Keratinocyte (primary cell): ENCODE results near the gene ELF1. TPM values are rescaled to one million over a fixed set of nuclear protein-coding genes. Genes with fewer than 3 reads are reported as not detected.
"Not testable (repeated sequence)": the region's sequence is repeated elsewhere in the genome, so short reads cannot be mapped to it uniquely, and the experiment has no call there.

ENCODE experiments used
- DNase-seq: peaks from one replicate; pipeline ENCODE4 v3.0.0-alpha.2; 2011; ENCODE audit warnings: low read depth, missing footprints, low spot score
- FAIRE-seq: peaks from 2 replicates; lab custom pipeline; 2011; peaks lifted over from hg19 to GRCh38; lab: Jason Lieb, UNC
- H2AFZ ChIP-seq: 2 replicates; pipeline ENCODE4 v1.6.0; 2012; ENCODE audit warnings: low read length, control low read depth, inconsistent platforms; ENCODE audit not compliant: control insufficient read depth
- H3K27ac ChIP-seq: 2 replicates; pipeline ENCODE4 v1.5.1; 2011; ENCODE audit warnings: low read length; ENCODE audit not compliant: control insufficient read depth, insufficient read depth
- H3K27me3 ChIP-seq: 3 replicates; pipeline ENCODE4 v1.6.0; 2011; ENCODE audit warnings: low read length; ENCODE audit not compliant: control insufficient read depth, insufficient read depth; ENCODE audit errors: extremely low read depth
- H3K36me3 ChIP-seq, 2 experiments: 2 replicates in 1 of 2; 3 replicates in 1 of 2; pipeline ENCODE4 v1.5.1; 2011; ENCODE audit warnings: low read length in 2 of 2, mild to moderate bottlenecking in 1 of 2; ENCODE audit not compliant: control insufficient read depth in 2 of 2, insufficient read depth in 2 of 2; ENCODE audit errors: extremely low read depth in 1 of 2
- H3K4me1 ChIP-seq: 3 replicates; pipeline ENCODE4 v1.5.1; 2011; ENCODE audit warnings: low read length; ENCODE audit not compliant: control insufficient read depth, insufficient read depth; ENCODE audit errors: extremely low read depth
- H3K4me2 ChIP-seq: 3 replicates; pipeline ENCODE4 v1.6.0; 2011; ENCODE audit warnings: low read depth, low read length; ENCODE audit not compliant: control insufficient read depth, insufficient read depth; ENCODE audit errors: extremely low read depth
- H3K4me3 ChIP-seq, 3 experiments: fragments of 200-600 bp in 1 of 3; sonication (generic) in 1 of 3; 2 replicates in 2 of 3; 3 replicates in 1 of 3; pipeline ENCODE4 v1.5.1; 2011 to 2016; ENCODE audit warnings: low read length in 3 of 3, mild to moderate bottlenecking in 3 of 3, control low read depth in 2 of 3, inconsistent platforms in 1 of 3, low read depth in 1 of 3, mixed read lengths in 1 of 3, mixed run types in 1 of 3, moderate library complexity in 1 of 3; ENCODE audit not compliant: control insufficient read depth in 2 of 3, insufficient read depth in 2 of 3; ENCODE audit errors: extremely low read depth in 1 of 3
- H3K79me2 ChIP-seq: 2 replicates; pipeline ENCODE4 v1.6.0; 2012; ENCODE audit warnings: low read length; ENCODE audit not compliant: control insufficient read depth, insufficient read depth
- H3K9ac ChIP-seq: 3 replicates; pipeline ENCODE4 v1.6.0; 2011; ENCODE audit warnings: low read length; ENCODE audit not compliant: control insufficient read depth, insufficient read depth; ENCODE audit errors: extremely low read depth
- H3K9me1 ChIP-seq: 3 replicates; pipeline ENCODE4 v1.6.0; 2011; ENCODE audit warnings: low read length; ENCODE audit not compliant: control insufficient read depth, insufficient read depth; ENCODE audit errors: extremely low read depth
- H3K9me3 ChIP-seq: 2 replicates; pipeline ENCODE4 v1.5.1; 2012; ENCODE audit warnings: low read depth, low read length; ENCODE audit not compliant: control insufficient read depth
- H4K20me1 ChIP-seq: 3 replicates; pipeline ENCODE4 v1.6.0; 2011; ENCODE audit warnings: low read length; ENCODE audit not compliant: control insufficient read depth, insufficient read depth; ENCODE audit errors: extremely low read depth
- CTCF ChIP-seq, 3 experiments: IDR thresholded peaks in 1 of 3; conservative IDR thresholded peaks in 1 of 3; optimal IDR thresholded peaks in 1 of 3; 2 replicates in 2 of 3; 3 replicates in 1 of 3; pipeline versions ENCODE3 to v1.5.1; 2011; ENCODE audit warnings: low read length in 3 of 3, mild to moderate bottlenecking in 3 of 3, moderate library complexity in 2 of 3, control low read depth in 1 of 3, inconsistent platforms in 1 of 3; ENCODE audit not compliant: insufficient read depth in 2 of 3; ENCODE audit errors: extremely low read depth in 1 of 3
- EZH2 ChIP-seq: IDR thresholded peaks from one replicate; pipeline ENCODE4 v1.6.1; 2012; ENCODE audit warnings: inconsistent platforms, mild to moderate bottlenecking, low read length, moderate library complexity
- dilution Hi-C: fragments of 300-500 bp; cut with MboI; formaldehyde crosslinking; loops from one replicate; pipeline ENCODE4 v1.7.0; 2020; ENCODE audit warnings: low sequenced_read_pairs; ENCODE audit not compliant: extremely low pct_ligation_motif_present
- polyA plus RNA-seq, 5 experiments: library from polyadenylated mRNA; depleted of rRNA in 3 of 5; stranded (reverse) in 3 of 5; stranded (forward) in 1 of 5; unstranded in 1 of 5; fragments of >200 nt; gene quantifications; 1 replicate in 1 of 5; 2 replicates in 3 of 5; 3 replicates in 1 of 5; pipeline versions ENCODE4 v1.2.1 to v1.2.3, GENCODE V29; 2011 to 2012; ENCODE audit warnings: missing spikeins in 2 of 5, low read depth in 1 of 5, low replicate concordance in 1 of 5

Gene ELF1
- polyA plus RNA-seq, 1 donor (not counting 4 experiments of a cell fraction or from before 2014, with no cell fraction given), result 57.6 TPM

DNA sequence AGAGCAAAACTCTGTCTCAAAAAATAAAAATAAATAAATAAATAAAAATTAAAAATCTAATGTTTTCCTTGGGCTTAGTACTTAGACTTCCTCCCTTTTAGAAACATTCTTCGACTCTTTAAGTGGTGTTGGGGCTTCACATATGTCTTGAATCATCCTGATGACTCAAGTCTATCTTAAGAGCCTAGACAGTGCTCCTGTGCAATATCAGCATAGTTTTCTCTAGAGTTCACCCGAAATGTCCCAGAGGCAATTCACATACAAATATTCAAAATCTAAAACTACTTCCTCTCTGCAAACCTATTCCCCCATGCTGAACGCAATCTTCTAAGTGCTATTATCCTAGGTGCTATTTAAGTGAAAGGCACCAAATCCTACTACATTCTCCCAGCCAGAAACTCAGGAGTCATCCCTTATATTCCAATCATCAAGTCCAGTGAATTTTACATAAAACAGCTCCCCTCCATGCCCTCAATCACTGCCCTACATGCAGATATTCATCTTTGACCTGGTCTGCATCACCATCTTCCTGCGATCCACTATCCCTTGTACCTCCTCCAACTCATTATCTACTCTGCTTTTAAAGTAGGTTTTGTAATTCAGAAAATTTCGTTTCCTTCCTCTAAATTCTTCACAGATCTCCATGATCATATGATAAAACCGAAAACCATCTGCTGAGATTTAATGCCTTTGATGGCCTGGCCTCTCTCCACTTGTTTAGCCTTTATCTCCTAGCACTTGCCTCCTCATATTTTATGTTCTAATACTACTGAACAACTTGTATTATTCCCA lies 102.7 kb downstream of the ELF1 start:
- Histone ChIP-seq H3K79me2 (peaks cover 2% of the 10 kb centered on the region), H3K9ac (no peak overlapping the region), H4K20me1 (no peaks in the 10 kb centered on the region), H3K9me1 (no peaks in the 10 kb centered on the region), H3K36me3 (no peaks in the 10 kb centered on the region), H3K4me1 (peaks cover 23% of the 10 kb centered on the region), H3K4me2 (peak overlapping the region; percentile 8), H3K27ac (no peak overlapping the region), H2AFZ (no peak overlapping the region), H3K9me3 (no peaks in the 10 kb centered on the region), H3K4me3 (no peak overlapping the region), H3K27me3 (no peaks in the 10 kb centered on the region)
- TF ChIP-seq CTCF (optimal IDR thresholded peaks at IDR 0.05 in 1 of 3, IDR thresholded peaks at IDR 0.05 in 1 of 3, conservative IDR thresholded peaks at IDR 0.05 in 1 of 3; ENCODE audit: extremely low read depth in 1 of 3, insufficient read depth in 2 of 3, low read length in 3 of 3) (no peak), EZH2 (no peak)
- dilution Hi-C loops, result no loop called here
- no peak for DNase-seq
- FAIRE-seq, result peak; percentile 13

DNA sequence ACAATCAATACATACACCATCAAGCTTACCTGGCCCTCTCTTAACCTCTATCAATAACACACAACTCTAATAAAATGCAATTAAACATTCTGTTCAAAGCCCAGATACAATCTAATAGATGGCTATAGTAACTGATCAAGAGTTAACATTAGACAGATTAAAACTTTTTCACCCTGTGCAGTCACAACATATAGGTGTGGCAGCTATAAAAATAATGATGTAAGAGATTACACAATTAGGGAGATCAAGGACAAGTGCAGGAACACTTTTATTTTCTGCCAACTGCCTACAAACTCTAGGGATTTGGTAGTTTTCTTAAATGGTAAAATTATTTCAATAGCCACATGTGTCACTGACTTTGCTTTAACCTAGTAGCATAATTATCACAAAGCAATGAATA lies 104.3 kb downstream of the ELF1 start:
- DNase-seq, H4K20me1 ChIP-seq, H3K9me1 ChIP-seq, H3K27ac ChIP-seq, H3K27me3 ChIP-seq, H2AFZ ChIP-seq, H3K9me3 ChIP-seq, H3K36me3 ChIP-seq, H3K4me2 ChIP-seq, H3K9ac ChIP-seq, H3K79me2 ChIP-seq, FAIRE-seq, dilution Hi-C loops, H3K4me3 ChIP-seq: not testable (repeated sequence)
- H3K4me1 ChIP-seq, result peaks cover 11% of the 10 kb centered on the region

- Histone ChIP-seq H3K9ac (no peak overlapping the region), H3K27ac (no peak overlapping the region), H3K27me3 (no peaks in the 10 kb centered on the region), H4K20me1 (no peaks in the 10 kb centered on the region), H3K4me1 (peaks cover 8% of the 10 kb centered on the region), H3K9me1 (no peaks in the 10 kb centered on the region), H3K9me3 (no peaks in the 10 kb centered on the region), H3K36me3 (no peaks in the 10 kb centered on the region), H3K4me3 (no peak overlapping the region), H3K4me2 (no peak overlapping the region), H2AFZ (no peak overlapping the region), H3K79me2 (no peaks in the 10 kb centered on the region)
- TF ChIP-seq CTCF (optimal IDR thresholded peaks at IDR 0.05 in 1 of 3, IDR thresholded peaks at IDR 0.05 in 1 of 3, conservative IDR thresholded peaks at IDR 0.05 in 1 of 3; ENCODE audit: extremely low read depth in 1 of 3, insufficient read depth in 2 of 3, low read length in 3 of 3) (no peak), EZH2 (no peak)
- DNase-seq (no peak), FAIRE-seq (no peak)
- dilution Hi-C loops, result no loop called here
Measured at GRCh38 chr13:40911341-40911740, 107.8 kb downstream of the ELF1 start.
